GM12801 (cell line): ENCODE measurements around the gene PALM3.

ENCODE experiments used
- TF ChIP-seq, protein P1 (sequence below): IDR thresholded peaks from one replicate; pipeline ENCODE4 v1.5.1; 2011; ENCODE audit warnings: control low read depth; ENCODE audit not compliant: insufficient read length; ENCODE audit errors: extremely low read depth

The PALM3 gene

DNA sequence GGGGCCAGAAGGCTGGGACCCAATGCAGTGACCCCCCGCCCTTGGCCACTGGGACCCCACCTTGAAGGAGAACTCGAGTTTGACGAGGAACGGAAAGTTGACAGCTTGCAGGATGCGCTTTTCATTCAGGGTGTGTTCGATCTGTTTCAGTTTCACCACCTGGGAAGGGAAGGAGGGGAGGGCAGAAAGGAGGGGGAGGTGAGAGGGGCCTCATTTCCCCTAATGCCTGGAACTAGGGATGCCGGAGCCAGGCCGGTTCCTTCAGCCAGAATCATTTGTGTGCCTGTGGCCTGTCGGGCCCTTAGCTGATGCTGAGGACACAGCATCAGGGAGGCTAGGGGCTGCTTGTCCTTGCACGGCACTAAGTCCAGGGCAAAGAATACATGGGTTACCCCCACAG lies 40.9 kb upstream of the PALM3 start:
- TF ChIP-seq, protein P1, sequence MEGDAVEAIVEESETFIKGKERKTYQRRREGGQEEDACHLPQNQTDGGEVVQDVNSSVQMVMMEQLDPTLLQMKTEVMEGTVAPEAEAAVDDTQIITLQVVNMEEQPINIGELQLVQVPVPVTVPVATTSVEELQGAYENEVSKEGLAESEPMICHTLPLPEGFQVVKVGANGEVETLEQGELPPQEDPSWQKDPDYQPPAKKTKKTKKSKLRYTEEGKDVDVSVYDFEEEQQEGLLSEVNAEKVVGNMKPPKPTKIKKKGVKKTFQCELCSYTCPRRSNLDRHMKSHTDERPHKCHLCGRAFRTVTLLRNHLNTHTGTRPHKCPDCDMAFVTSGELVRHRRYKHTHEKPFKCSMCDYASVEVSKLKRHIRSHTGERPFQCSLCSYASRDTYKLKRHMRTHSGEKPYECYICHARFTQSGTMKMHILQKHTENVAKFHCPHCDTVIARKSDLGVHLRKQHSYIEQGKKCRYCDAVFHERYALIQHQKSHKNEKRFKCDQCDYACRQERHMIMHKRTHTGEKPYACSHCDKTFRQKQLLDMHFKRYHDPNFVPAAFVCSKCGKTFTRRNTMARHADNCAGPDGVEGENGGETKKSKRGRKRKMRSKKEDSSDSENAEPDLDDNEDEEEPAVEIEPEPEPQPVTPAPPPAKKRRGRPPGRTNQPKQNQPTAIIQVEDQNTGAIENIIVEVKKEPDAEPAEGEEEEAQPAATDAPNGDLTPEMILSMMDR = no peak

DNA sequence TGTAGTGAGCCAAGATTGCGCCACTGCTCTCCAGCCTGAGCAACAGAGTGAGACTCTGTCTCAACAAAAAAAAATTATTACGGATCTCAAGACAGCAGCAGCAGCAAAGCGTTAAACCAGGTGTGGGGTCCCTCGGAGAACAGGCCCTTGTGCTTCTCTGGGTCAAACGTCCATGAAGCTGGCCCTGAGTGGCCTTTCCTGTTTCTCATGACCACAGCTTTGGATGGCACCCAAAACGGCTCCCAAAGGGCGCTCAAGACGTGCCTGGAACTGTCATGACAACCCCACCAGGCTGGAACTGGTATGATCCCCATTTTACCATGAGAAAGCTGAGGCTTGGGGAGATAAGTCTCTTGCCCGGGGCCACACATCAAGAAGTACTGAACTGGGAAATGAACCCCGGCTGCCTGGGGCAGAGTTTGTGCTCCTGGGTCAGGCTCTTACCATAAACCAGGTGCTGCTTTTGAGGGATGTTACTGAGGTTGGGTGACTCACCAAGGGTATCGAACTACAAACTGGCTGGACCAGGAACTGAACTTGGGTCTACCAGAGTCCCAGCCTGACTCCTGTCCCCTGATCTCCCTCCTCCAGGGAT lies 40.3 kb upstream of the PALM3 start:
- TF ChIP-seq, protein P1 = no peak

DNA sequence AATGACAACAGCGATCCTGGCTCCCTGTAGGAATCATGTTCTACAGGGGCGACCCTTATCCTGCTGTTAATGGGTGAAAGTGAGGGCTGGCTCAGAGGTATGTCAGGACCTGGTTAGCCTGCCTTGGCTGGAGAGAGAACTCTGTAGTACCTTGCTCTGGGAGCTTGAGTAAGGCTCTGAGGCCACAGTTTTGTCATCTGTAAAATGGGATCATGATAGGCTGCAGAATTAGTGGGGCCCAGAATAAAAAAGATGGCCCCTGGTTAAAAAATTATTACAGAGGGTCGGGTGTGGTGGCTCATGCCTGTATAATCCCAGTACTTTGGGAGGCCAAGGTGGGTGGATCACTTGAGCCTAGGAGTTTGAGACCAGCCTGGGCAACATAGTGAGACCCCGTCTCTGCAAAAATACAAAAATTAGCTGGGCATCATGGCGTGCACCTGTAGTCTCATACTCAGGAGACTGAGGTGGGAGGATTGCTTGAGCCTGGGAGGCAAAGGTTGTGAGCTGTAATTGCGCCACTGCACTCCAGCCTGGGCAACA lies 39.2 kb upstream of the PALM3 start:
- TF ChIP-seq, protein P1 = no peak

DNA sequence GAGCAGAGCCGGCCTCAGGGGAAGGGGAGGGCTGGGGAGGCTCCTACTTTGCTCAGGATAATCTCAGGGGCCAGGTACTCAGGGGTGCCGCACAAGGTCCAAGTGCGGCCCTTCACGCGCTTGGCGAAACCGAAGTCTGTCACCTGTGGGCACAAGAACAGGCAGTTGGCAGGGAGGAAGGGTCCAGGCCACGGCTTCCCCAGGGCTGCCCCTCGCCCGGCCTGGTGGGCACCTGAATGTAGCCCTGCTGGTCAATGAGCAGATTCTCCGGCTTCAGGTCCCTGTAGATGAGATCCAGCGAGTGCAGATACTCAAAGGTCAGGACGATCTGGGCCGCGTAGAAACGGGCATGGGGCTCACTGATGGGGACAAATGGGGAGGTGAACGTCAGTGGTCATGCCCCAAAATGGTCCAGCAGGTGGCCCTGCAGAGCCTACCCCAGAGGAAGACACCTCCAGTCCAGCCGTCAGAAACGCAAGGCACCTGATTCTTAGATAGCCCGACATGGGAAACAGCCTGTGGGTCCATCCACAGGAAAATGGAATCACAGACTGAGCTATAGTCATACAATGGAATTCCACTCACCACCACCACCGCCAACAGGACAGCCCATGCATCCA lies 35.8 kb upstream of the PALM3 start:
- TF ChIP-seq, protein P1 = no peak

DNA sequence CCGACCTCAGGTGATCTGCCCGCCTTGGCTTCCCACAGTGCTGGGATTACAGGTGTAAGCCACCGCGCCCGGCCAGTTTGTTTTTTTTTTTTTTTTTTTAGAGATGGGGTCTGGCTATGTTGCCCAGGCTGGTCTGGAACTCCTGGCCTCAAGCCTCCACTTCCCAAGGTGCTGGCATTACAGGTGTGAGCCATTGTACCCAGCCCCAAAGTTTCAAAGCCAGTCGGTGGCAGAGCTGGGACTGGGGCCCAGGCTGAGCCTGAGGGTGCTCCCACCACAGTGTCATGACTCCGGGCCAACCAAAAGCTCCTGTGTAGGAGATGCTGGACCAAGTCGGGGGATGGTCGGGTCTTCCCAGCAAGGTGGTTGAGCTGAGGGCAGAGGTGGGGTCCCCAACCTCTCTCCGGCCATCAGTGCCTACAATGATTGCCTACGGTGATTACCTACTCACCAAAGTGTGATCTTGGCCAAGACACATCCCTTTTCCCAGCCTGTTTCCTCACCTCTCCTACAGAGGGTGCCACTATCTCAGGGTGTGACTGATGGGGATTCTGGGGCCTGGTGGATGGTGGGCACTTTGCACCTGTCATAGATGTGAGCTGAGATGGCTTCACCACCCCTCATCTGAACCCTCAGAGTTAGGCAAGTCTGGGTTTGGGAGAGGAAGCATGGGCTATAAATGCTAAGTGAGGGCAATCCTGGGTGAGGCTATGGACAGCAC lies 34.6 kb upstream of the PALM3 start:
- TF ChIP-seq, protein P1 = no peak

DNA sequence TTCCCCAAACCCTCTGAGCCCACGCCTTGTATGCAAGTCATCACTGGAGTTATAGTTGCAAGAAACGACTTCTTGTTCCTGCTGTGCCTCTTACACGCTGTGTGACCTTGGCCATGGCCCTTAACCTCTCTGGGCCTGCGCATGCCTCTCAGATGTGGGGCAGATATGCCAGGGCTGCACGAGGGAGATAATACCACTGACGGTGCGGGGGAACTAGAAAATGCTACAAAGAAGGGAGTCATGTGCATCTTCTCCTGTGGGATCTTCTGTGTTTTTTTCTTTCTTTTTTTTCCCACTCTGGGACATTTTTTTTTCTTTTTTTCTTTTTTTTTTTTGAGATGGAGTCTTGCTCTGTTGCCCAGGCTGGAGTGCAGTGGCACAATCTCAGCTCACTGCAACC lies 33.0 kb upstream of the PALM3 start:
- TF ChIP-seq, protein P1 = no peak

DNA sequence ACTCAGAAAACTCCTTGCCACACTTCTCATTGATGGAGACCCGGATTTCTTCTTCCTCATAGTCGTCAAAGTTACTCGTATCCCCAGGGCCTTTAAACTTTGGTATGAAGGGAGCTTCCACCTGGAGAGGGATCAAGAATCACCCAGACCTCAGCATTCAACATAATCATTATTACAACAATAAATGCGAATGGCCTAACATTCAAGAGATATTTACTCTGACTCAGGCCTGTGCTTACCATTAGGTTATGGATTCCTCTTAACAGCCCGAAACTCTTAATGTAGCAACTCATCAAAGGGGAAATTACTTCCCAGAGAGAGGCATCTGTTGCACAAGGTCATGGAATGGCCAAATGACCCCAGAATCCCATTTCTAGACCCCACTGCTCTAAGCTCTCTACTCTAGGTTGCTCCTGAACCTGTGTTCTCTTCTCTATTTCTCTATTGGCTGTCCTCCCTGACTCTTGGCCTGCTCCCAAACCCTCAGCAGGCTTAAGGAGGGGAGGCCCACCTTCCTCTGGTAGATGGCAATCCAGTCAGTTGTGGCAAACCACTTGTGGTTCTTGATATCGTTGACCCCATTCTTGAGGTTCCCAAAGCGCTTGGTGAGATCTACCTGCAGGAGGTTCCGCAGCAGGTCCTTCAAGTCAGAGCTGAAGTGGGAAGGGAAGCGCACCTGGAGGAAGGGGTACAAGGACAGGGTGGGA lies 31.4 kb upstream of the PALM3 start:
- TF ChIP-seq, protein P1 = no peak
